Muscle layer of colon (tissue), 2 donors: ENCODE data around the gene SLC7A8.
"Not testable (repeated sequence)": the region's sequence is repeated elsewhere in the genome, so short reads cannot be mapped to it uniquely, and the experiment has no call there.

Experiments used
- H3K27ac ChIP-seq: one replicate; pipeline ENCODE4 v1.7.0; 2013; ENCODE audit warnings: low read depth, mild to moderate bottlenecking, low read length, moderate library complexity
- H3K27me3 ChIP-seq, 2 donors: one replicate each; pipeline ENCODE4 v1.7.0; 2013; ENCODE audit warnings: low read length in 2 of 2, mild to moderate bottlenecking in 2 of 2; ENCODE audit not compliant: insufficient read depth in 2 of 2, control insufficient read depth in 1 of 2
- H3K36me3 ChIP-seq: one replicate; pipeline ENCODE4 v1.7.0; 2013; ENCODE audit warnings: mild to moderate bottlenecking, low read length; ENCODE audit not compliant: insufficient read depth
- H3K4me1 ChIP-seq: one replicate; pipeline ENCODE4 v1.7.0; 2013; ENCODE audit warnings: mild to moderate bottlenecking, low read length; ENCODE audit not compliant: insufficient read depth
- H3K4me3 ChIP-seq, 2 donors: one replicate each; pipeline ENCODE4 v1.7.0; 2013; ENCODE audit warnings: low read length in 2 of 2, low read depth in 1 of 2, mild to moderate bottlenecking in 1 of 2, moderate library complexity in 1 of 2
- H3K9ac ChIP-seq: one replicate; pipeline ENCODE4 v1.7.0; 2013; ENCODE audit warnings: low read length
- H3K9me3 ChIP-seq: one replicate; pipeline ENCODE4 v1.7.0; 2013; ENCODE audit warnings: mild to moderate bottlenecking, low read length
- donor health status: abdominal sarcoma.
- donor health status: Adenocarcinoma of cecum.

Gene SLC7A8

DNA sequence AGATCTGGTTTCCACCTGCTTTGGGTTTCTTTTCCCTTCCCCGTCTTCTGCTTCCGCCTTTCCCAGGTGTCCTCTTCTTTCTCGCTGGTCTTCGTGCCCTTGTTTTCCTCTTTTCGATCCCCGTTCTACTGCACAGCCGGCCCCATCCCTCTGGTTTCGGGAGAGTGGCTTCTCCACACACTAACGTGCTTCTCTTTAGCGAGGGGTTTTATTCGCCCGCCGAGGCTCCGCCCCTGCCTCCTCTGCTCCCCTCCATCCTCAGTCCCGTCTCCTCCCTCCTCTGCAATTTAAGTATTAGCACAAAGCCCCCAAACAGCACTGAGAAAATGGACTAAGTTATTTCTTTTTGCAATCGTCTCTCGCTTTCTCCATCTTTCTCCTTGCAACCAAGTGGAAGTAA, at the start of gene SLC7A8:
SLC7A8 (minus strand) TSS at position 182 of the 400 bp plus-strand sequence. CDS start 746 bp downstream, outside the sequence.
- H3K4me3 ChIP-seq = peak within 1 kb of the TSS; percentile 49 to 69
- no peak within 1 kb of the TSS for H3K9ac ChIP-seq
- peak within 1 kb of the TSS; percentile 22 for H3K27ac ChIP-seq
- no peaks in the 10 kb centered on the region for H3K36me3 ChIP-seq
- no peaks in the 10 kb centered on the region for H3K27me3 ChIP-seq
- no peaks in the 10 kb centered on the region for H3K9me3 ChIP-seq
- peaks cover 8% of the 10 kb centered on the region for H3K4me1 ChIP-seq

GRCh38 chr14:23232241-23232808, 48.9 kb upstream of the SLC7A8 start:
- H3K9me3 ChIP-seq, H3K4me3 ChIP-seq, H3K36me3 ChIP-seq, H3K4me1 ChIP-seq, H3K27me3 ChIP-seq, H3K27ac ChIP-seq, H3K9ac ChIP-seq: not testable (repeated sequence)

- no peaks in the 10 kb centered on the region for H3K36me3 ChIP-seq
- no peaks in the 10 kb centered on the region for H3K9me3 ChIP-seq
- H3K27ac ChIP-seq = no peak overlapping the region
- H3K9ac ChIP-seq = no peak overlapping the region
- H3K4me3 ChIP-seq = no peak overlapping the region
- no peaks in the 10 kb centered on the region for H3K27me3 ChIP-seq
- no peaks in the 10 kb centered on the region for H3K4me1 ChIP-seq
Observed at GRCh38 chr14:23228812-23229211, 45.4 kb upstream of the SLC7A8 start.

DNA sequence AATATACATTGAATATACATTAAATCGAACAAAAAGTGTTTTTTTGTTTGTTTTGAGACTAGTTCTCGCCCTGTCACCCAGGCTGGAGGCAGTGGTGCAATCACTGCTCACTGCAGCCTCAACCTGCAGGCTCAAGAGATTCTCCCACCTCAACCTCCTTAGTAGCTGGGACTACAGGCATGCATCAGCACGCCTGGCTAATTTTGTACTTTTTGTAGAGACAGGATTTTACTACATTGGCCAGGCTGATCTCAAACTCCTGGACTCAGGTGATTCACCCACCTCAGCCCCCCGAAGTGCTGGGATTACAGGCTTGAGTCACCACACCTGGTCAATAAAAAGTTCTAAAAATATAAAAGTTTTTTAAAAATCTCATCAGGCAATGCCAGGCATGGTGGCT, 44.1 kb upstream of the SLC7A8 start:
- Histone ChIP-seq H3K36me3 (no peaks in the 10 kb centered on the region), H3K27ac (no peak overlapping the region), H3K4me3 (no peak overlapping the region), H3K9ac (no peak overlapping the region), H3K27me3 (no peaks in the 10 kb centered on the region), H3K4me1 (no peaks in the 10 kb centered on the region), H3K9me3 (no peaks in the 10 kb centered on the region)

- H3K36me3 ChIP-seq, H3K9ac ChIP-seq, H3K9me3 ChIP-seq, H3K4me1 ChIP-seq, H3K27me3 ChIP-seq, H3K27ac ChIP-seq, H3K4me3 ChIP-seq: not testable (repeated sequence)
Observed at GRCh38 chr14:23224958-23225357, 41.5 kb upstream of the SLC7A8 start.

- Histone ChIP-seq H3K9me3 (no peaks in the 10 kb centered on the region), H3K36me3 (no peaks in the 10 kb centered on the region), H3K27ac (no peak overlapping the region), H3K9ac (no peak overlapping the region), H3K27me3 (no peaks in the 10 kb centered on the region), H3K4me3 (no peak overlapping the region), H3K4me1 (no peaks in the 10 kb centered on the region)
Observed at GRCh38 chr14:23219075-23219474, 35.6 kb upstream of the SLC7A8 start.

DNA sequence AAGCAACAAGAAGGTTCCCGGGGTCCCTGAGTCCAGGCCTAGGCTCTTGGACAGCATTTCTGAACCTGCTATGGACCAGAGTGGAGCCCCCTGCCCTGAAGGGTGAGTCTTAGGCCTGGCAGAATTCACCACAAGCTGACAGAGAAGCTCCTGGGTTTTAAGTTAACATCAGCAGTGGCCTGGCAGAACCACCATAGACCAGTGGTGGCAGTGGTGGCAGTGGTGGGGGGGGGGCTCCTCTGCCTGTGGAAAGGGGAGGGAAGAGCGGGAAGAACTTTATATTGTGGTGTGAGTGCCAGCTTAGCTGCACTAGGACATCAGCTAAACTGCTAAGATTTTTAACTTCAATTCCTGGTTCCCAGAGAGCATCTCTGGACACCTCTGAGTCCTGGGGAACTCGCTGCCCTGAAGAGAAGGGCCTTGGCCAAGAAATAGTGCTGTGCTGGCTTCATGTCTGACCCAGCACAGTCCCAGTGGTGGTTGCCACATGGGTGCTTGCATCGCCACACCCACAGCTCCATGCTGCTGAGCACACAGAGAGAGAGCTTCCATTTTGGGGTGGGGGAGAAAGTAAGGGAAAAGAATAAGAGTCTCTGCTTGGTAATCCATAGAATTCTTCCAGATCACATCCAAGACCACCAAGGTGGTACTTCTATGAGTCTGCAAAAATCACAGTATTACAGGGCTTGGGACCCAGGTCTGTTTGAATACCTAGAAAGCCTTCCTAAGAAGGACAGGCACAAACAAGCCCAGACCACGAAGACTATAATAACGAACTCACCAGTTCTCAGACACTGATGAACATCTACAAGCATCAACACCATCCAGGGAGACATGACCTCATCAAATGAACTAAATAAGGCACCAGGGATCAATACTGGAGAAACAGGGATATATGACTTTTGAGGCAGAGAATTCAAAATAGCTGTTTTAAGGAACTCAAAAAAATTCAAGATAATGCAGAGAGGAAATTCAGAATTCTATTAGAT, 33.9 kb upstream of the SLC7A8 start:
- Histone ChIP-seq H3K27ac (no peak overlapping the region), H3K9ac (no peak overlapping the region), H3K36me3 (no peaks in the 10 kb centered on the region), H3K9me3 (no peaks in the 10 kb centered on the region), H3K27me3 (no peaks in the 10 kb centered on the region), H3K4me3 (no peak overlapping the region), H3K4me1 (no peaks in the 10 kb centered on the region)

DNA sequence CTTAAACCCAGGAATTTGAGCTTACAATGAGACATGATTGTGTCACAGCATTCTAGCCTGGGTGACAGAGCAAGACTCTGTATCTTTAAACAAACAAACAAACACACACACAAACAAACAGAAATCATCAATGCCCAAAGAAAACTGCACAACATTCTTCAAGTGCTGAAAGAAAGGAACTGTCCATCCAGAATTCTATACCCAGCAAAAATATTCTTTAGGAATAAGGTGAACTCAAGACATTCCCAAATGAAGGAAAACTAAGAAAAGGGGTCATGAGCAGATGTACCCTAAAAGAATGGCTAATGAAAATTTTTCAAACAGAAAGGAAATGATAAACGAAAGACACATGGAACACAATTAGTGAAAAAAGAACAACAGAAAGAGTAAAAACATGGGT, 32.0 kb upstream of the SLC7A8 start:
- no peaks in the 10 kb centered on the region for H3K9me3 ChIP-seq
- no peak overlapping the region for H3K27ac ChIP-seq
- no peaks in the 10 kb centered on the region for H3K27me3 ChIP-seq
- no peaks in the 10 kb centered on the region for H3K4me1 ChIP-seq
- no peaks in the 10 kb centered on the region for H3K36me3 ChIP-seq
- no peak overlapping the region for H3K4me3 ChIP-seq
- no peak overlapping the region for H3K9ac ChIP-seq

GRCh38 chr14:23209651-23210423, 26.4 kb upstream of the SLC7A8 start:
- no peak overlapping the region for H3K27ac ChIP-seq
- no peaks in the 10 kb centered on the region for H3K9me3 ChIP-seq
- H3K27me3 ChIP-seq = no peaks in the 10 kb centered on the region
- H3K36me3 ChIP-seq = no peaks in the 10 kb centered on the region
- no peaks in the 10 kb centered on the region for H3K4me1 ChIP-seq
- H3K4me3 ChIP-seq = no peak overlapping the region
- H3K9ac ChIP-seq = no peak overlapping the region

DNA sequence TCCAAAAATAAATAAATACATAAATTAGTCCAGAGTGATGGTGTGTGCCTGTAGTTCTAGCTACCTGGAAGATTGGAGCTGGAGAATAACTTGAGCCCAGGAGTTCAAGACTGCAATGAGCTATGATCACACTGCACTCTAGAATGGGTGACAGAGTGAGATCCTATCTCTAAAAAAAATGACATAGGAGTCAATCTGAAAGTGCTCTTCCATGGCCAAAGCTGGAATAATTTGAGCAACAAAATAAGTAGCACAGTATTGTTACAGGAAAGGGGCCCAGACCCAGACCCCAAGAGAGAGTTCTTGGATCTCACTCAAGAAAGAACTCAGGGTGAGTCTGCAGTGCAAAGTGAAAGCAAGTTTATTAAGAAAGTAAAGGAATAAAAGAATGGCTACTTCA, 24.9 kb upstream of the SLC7A8 start:
- Histone ChIP-seq H3K27ac (no peak overlapping the region), H3K9me3 (no peaks in the 10 kb centered on the region), H3K9ac (no peak overlapping the region), H3K36me3 (no peaks in the 10 kb centered on the region), H3K4me3 (no peak overlapping the region), H3K4me1 (no peaks in the 10 kb centered on the region), H3K27me3 (no peaks in the 10 kb centered on the region)

- Histone ChIP-seq H3K27me3 (no peaks in the 10 kb centered on the region), H3K9ac (no peak overlapping the region), H3K4me3 (no peak overlapping the region), H3K4me1 (no peaks in the 10 kb centered on the region), H3K27ac (no peak overlapping the region), H3K36me3 (no peaks in the 10 kb centered on the region), H3K9me3 (no peaks in the 10 kb centered on the region)
Observed at GRCh38 chr14:23207146-23207540, 23.7 kb upstream of the SLC7A8 start.
